A673 (cell line): ENCODE data around the gene SEMA3A.
"Not testable (repeated sequence)": the region's sequence is repeated elsewhere in the genome, so short reads cannot be mapped to it uniquely, and the experiment has no call there.

Experiments
- EZH2 ChIP-seq: fragments of 200-600 bp; sonication (generic); IDR thresholded peaks from 2 replicates; pipeline ENCODE4 v1.6.1; 2017; ENCODE audit warnings: borderline replicate concordance, low read depth, mild to moderate bottlenecking, mixed read lengths, antibody characterized with exemption, low read length; ENCODE audit not compliant: poor library complexity, severe bottlenecking
- TF ChIP-seq, protein P1 (sequence below): fragments of 300-800, 200-600 bp; sonication (generic); conservative IDR thresholded peaks from 2 replicates; pipeline ENCODE4 v1.5.1; 2017; ENCODE audit warnings: low read depth, mild to moderate bottlenecking, antibody characterized with exemption, low read length, moderate library complexity, mixed read lengths

DNA sequence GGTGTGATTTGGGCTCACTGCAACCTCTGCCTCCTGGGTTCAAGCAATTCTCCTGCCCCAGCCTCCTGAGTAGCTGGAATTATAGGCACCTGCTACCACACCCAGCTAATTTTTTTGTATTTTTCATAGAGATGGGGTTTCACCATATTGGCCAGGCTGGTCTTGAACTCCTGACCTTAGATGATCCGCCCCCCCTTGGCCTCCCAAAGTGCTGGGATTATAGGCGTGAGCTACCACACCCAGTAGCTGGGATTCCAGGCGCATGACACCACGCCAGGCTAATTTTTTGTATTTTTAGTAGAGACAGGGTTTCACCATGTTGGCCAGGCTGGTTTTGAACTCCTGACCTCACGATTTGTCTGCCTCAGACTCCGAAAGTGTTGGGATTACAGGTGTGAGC lies 20.2 kb upstream of the SEMA3A start:
- TF ChIP-seq, protein P1, sequence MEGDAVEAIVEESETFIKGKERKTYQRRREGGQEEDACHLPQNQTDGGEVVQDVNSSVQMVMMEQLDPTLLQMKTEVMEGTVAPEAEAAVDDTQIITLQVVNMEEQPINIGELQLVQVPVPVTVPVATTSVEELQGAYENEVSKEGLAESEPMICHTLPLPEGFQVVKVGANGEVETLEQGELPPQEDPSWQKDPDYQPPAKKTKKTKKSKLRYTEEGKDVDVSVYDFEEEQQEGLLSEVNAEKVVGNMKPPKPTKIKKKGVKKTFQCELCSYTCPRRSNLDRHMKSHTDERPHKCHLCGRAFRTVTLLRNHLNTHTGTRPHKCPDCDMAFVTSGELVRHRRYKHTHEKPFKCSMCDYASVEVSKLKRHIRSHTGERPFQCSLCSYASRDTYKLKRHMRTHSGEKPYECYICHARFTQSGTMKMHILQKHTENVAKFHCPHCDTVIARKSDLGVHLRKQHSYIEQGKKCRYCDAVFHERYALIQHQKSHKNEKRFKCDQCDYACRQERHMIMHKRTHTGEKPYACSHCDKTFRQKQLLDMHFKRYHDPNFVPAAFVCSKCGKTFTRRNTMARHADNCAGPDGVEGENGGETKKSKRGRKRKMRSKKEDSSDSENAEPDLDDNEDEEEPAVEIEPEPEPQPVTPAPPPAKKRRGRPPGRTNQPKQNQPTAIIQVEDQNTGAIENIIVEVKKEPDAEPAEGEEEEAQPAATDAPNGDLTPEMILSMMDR, result not testable (repeated sequence)
- not testable (repeated sequence) for TF ChIP-seq EZH2
